ENCODE data around the gene AGAP1.

AGAP1 gene

DNA sequence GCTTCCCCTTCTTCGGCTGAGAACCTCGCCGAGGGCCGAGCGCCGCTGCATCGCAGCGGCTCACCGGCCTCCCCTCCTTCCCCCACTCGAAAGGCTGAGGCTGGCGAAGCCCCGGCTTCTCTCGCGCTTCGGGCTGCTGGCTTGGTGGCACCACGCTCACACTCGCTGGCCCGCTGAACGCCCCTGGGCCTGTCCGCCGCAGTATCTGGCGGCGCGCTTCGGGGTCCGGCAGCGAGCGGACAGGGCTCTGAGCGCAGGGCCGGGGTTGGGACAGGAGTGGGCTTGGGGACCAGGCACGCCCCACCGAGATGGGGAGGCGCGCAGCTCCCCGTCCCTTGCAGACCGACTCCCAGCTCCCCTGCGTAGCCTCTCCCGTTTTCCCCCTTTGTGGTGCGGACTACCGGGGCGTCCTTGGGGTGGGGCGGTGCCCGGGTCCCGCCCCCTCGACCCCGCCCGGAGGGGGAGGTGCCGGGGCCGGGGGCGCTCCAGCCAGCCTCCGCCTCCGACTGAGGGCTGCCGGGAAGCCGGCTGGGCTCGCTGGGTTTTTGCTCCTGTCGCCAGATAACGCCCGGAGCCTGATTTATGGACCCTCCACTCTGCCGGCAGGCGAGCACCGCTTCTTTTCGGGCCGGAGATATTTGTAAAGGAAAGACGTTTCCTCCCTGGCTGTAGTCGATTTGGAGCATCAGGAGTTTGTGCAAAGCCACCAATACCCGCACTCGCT is 670.5 kb downstream of the AGAP1 start:
- H3K4me2 ChIP-seq (ENCODE audit: low read length): no peak overlapping the region
- no peaks in the 10 kb centered on the region; the same call in 1 of the 2 replicates for H3K9me3 ChIP-seq (ENCODE audit: control insufficient read depth, insufficient read depth, low read length)
- H3K27ac ChIP-seq (ENCODE audit: low read depth, low read length): no peak overlapping the region
- H3F3A ChIP-seq (ENCODE audit: control insufficient read depth, insufficient read depth): no peaks in the 10 kb centered on the region
- no peaks in the 10 kb centered on the region for H4K20me1 ChIP-seq (ENCODE audit: control insufficient read depth, insufficient read depth, low read depth, low read length)
- H3K4me1 ChIP-seq (ENCODE audit: control insufficient read depth, low read length): no peaks in the 10 kb centered on the region
- H3K36me3 ChIP-seq (ENCODE audit: control insufficient read depth, low read length): no peaks in the 10 kb centered on the region
- H3K79me2 ChIP-seq (ENCODE audit: control insufficient read depth, low read length): no peaks in the 10 kb centered on the region
- H3K27me3 ChIP-seq (ENCODE audit: control insufficient read depth, low read length): no peaks in the 10 kb centered on the region
- no peaks in the 10 kb centered on the region for H3K9me2 ChIP-seq (replicated peaks; ENCODE audit: control insufficient read depth, low read length)
- TF ChIP-seq CTCF (IDR thresholded peaks at IDR 0.05; ENCODE audit: low read depth, low read length, poor library complexity, severe bottlenecking) (no peak), EZH2phosphoT487 (IDR thresholded peaks at IDR 0.05; ENCODE audit: borderline replicate concordance, low read length) (no peak)
- no peak overlapping the region for H3K4me3 ChIP-seq (ENCODE audit: low read length)

GRCh38 chr2:236164925-236165841 is 671.3 kb downstream of the AGAP1 start:
- H3K9me3 ChIP-seq (ENCODE audit: control insufficient read depth, insufficient read depth, low read length): no peaks in the 10 kb centered on the region; the same call in 1 of the 2 replicates
- no peak overlapping the region for H3K27ac ChIP-seq (ENCODE audit: low read depth, low read length)
- no peaks in the 10 kb centered on the region for H3K79me2 ChIP-seq (ENCODE audit: control insufficient read depth, low read length)
- no peaks in the 10 kb centered on the region for H3K9me2 ChIP-seq (replicated peaks; ENCODE audit: control insufficient read depth, low read length)
- TF ChIP-seq CTCF (IDR thresholded peaks at IDR 0.05; ENCODE audit: low read depth, low read length, poor library complexity, severe bottlenecking) (no peak), EZH2phosphoT487 (IDR thresholded peaks at IDR 0.05; ENCODE audit: borderline replicate concordance, low read length) (no peak)
- no peaks in the 10 kb centered on the region for H3K4me1 ChIP-seq (ENCODE audit: control insufficient read depth, low read length)
- H3F3A ChIP-seq (ENCODE audit: control insufficient read depth, insufficient read depth): no peaks in the 10 kb centered on the region
- no peak overlapping the region for H3K4me2 ChIP-seq (ENCODE audit: low read length)
- no peaks in the 10 kb centered on the region for H3K27me3 ChIP-seq (ENCODE audit: control insufficient read depth, low read length)
- H3K36me3 ChIP-seq (ENCODE audit: control insufficient read depth, low read length): no peaks in the 10 kb centered on the region
- no peaks in the 10 kb centered on the region for H4K20me1 ChIP-seq (ENCODE audit: control insufficient read depth, insufficient read depth, low read depth, low read length)
- no peak overlapping the region for H3K4me3 ChIP-seq (ENCODE audit: low read length)

DNA sequence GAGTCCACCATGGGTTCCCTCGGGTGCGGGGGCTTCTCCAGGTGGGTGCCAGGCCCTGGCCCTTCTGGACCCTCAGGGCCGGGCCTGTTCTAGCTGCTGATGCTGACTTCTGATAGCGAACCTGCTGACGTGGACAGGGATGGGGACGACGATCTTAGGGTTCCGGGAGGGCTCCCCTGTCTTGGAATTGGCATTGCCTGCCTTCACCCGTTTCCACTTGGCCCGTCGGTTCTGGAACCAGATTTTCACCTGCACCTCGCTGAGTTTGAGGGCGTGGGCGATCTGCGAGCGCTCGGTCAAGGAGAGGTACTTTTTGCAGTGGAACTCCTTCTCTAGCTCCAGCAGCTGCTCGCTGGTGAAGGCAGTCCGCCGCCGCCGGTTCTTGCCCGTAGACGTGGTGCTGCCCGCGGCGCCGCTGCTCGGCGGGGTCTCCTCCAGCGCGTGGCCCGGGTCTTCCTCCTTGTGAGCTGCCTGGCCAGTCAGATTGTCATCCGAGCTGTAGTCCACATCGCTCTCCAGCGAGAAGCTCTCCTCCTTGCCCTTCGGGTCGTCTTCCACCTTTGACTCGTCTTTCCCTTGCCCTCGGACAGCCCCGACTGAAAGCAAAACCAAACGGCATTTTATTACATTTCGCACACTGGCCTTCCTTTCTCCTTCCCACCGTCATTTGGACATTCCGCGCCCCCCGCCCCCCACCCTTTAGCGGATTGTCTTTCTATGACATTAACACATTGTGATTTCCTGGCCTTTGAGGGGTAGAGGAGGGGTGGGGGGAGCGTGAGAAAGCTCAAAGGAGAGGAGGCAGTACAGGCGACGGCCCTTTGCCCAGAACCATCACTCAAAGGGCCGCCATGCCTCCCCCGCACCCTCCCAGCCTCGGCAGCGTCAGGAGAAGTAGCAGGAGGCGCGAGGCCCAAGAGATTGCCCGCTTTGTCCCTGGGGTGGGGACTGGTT is 672.3 kb downstream of the AGAP1 start:
- Histone ChIP-seq H3K79me2 (ENCODE audit: control insufficient read depth, low read length) (no peaks in the 10 kb centered on the region), H3K4me2 (ENCODE audit: low read length) (no peak overlapping the region), H3K36me3 (ENCODE audit: control insufficient read depth, low read length) (no peaks in the 10 kb centered on the region), H4K20me1 (ENCODE audit: control insufficient read depth, insufficient read depth, low read depth, low read length) (no peaks in the 10 kb centered on the region), H3K9me3 (ENCODE audit: control insufficient read depth, insufficient read depth, low read length) (no peaks in the 10 kb centered on the region; the same call in 1 of the 2 replicates), H3K9me2 (replicated peaks; ENCODE audit: control insufficient read depth, low read length) (no peaks in the 10 kb centered on the region), H3F3A (ENCODE audit: control insufficient read depth, insufficient read depth) (no peaks in the 10 kb centered on the region), H3K4me3 (ENCODE audit: low read length) (no peak overlapping the region), H3K27me3 (ENCODE audit: control insufficient read depth, low read length) (no peaks in the 10 kb centered on the region), H3K27ac (ENCODE audit: low read depth, low read length) (no peak overlapping the region), H3K4me1 (ENCODE audit: control insufficient read depth, low read length) (no peaks in the 10 kb centered on the region)
- no peak for TF ChIP-seq CTCF (IDR thresholded peaks at IDR 0.05; ENCODE audit: low read depth, low read length, poor library complexity, severe bottlenecking)
- TF ChIP-seq EZH2phosphoT487 (IDR thresholded peaks at IDR 0.05; ENCODE audit: borderline replicate concordance, low read length): no peak

Measured in DOHH2 (cell line).